AG04450 (cell line): ENCODE data around the gene PADI6. TPM values are rescaled to one million over a fixed set of nuclear protein-coding genes. Genes with fewer than 3 reads are reported as not detected.

Experiments
- CTCF ChIA-PET: fragments of 300-600, 350-600 bp; formaldehyde crosslinking; extraction: SDS; loops from one replicate; lab custom pipeline; 2022; ENCODE audit warnings: antibody characterized with exemption, inconsistent platforms; lab: Charles Lee
- POLR2A ChIA-PET: fragments of 350-600 bp; formaldehyde crosslinking; extraction: SDS; loops from one replicate; lab custom pipeline; 2021; ENCODE audit warnings: antibody characterized with exemption, inconsistent platforms; lab: Yijun Ruan, JAX
- DNase-seq: peaks from one replicate; pipeline ENCODE4 v3.0.0-alpha.2; 2011; ENCODE audit warnings: low read depth, low spot score
- H3K27ac ChIP-seq: one replicate; pipeline ENCODE4 v1.5.1; 2012; ENCODE audit warnings: low read depth, low read length, control low read depth
- H3K27me3 ChIP-seq: one replicate; pipeline ENCODE4 v1.6.0; 2012; ENCODE audit warnings: low read length; ENCODE audit not compliant: control insufficient read depth, insufficient read depth
- H3K4me3 ChIP-seq: 2 replicates; pipeline ENCODE4 v1.5.1; 2011; ENCODE audit warnings: mild to moderate bottlenecking, low read depth, low read length, control low read depth
- H3K9me3 ChIP-seq: 2 replicates; pipeline ENCODE4 v1.5.1; 2012; ENCODE audit warnings: low read length; ENCODE audit not compliant: control insufficient read depth, insufficient read depth
- CTCF ChIP-seq: IDR thresholded peaks from 2 replicates; pipeline ENCODE4 v1.5.1; 2011; ENCODE audit warnings: low read depth, low read length, control low read depth, inconsistent platforms
- polyA minus RNA-seq: library from RNA; depleted of rRNA, polyadenylated mRNA; stranded (reverse); fragments of >200 nt; gene quantifications from 2 replicates; pipeline ENCODE4 v1.2.3, GENCODE V29; 2011; rRNA and poly(A)+ RNA removed
- polyA plus RNA-seq: library from polyadenylated mRNA; depleted of rRNA; stranded (reverse); fragments of >200 nt; gene quantifications from 2 replicates; pipeline ENCODE4 v1.2.3, GENCODE V29; 2011; rRNA removed

PADI6 gene
- polyA plus RNA-seq (not detected in 2 replicates), polyA minus RNA-seq (not detected in 2 replicates)

DNA sequence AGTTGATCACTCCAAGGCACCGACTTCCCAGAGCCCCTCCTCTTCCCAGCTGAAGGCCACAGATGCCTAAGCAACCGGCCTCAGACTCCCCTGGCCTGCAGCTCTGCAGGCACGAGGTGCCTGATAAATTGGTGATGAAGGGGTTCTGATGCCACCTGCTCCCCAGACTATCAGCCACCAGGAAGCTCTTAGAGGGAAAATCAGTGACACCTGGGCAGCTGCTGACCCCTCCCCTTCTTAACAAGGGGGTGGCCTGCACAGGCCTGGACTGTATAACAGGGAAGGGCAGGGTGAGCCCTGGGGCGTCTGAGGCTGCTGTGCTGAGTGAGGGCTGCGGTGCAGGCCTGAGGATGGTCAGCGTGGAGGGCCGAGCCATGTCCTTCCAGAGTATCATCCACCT is at the start of gene PADI6:
Gene PADI6, plus strand, starts transcription at position 301 of the 400 bp plus-strand sequence. Its CDS starts 50 bp downstream, at position 351.
- POLR2A ChIA-PET, result no interaction called here
- peaks cover 13% of the 10 kb centered on the region for H3K27me3 ChIP-seq
- H3K4me3 ChIP-seq, result no peak within 1 kb of the TSS
- CTCF ChIA-PET, result no interaction called here
- no peak for TF ChIP-seq CTCF
- no peak for DNase-seq
- H3K27ac ChIP-seq, result no peak within 1 kb of the TSS
- H3K9me3 ChIP-seq, result no peaks in the 10 kb centered on the region

DNA sequence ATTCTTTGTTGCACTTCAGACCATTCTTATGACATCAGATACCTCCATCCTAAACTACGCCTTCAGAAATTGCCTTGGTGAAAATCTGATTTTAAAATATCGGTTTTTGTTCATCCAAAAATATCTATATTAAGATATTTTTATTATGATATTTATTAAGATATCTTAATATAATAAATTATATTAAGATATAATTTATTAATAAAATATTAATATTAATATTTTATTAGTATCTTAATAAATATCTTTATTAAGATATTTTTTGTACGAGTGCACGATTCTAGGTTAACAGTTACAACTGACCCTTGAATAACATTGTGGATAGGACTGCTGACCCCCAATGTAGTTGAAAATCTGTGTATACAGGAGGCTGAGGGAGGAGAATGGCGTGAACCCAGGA is 43.1 kb upstream of the PADI6 start:
- CTCF ChIA-PET, result no interaction called here
- H3K27me3 ChIP-seq, result peaks cover 18% of the 10 kb centered on the region

GRCh38 chr1:17329610-17330009 is 42.4 kb upstream of the PADI6 start:
- ChIA-PET CTCF (no interaction called here), POLR2A (no interaction called here)
- no peak for TF ChIP-seq CTCF
- H3K27me3 ChIP-seq, result peaks cover 20% of the 10 kb centered on the region
- no peak overlapping the region for H3K4me3 ChIP-seq
- H3K9me3 ChIP-seq, result no peaks in the 10 kb centered on the region; the same call in 1 of the 2 replicates
- H3K27ac ChIP-seq, result no peak overlapping the region
- no peak for DNase-seq

More for the DNA sequence above, 43.1 kb upstream of the PADI6 start:
- no peak for TF ChIP-seq CTCF
- Histone ChIP-seq H3K4me3 (no peak overlapping the region), H3K27ac (no peak overlapping the region), H3K9me3 (no peaks in the 10 kb centered on the region; the same call in 1 of the 2 replicates)
- POLR2A ChIA-PET, result no interaction called here
- no peak for DNase-seq

- Histone ChIP-seq H3K27ac (no peak overlapping the region), H3K4me3 (no peak overlapping the region), H3K9me3 (no peaks in the 10 kb centered on the region; the same call in 1 of the 2 replicates), H3K27me3 (peaks cover 24% of the 10 kb centered on the region)
- TF ChIP-seq CTCF, result no peak
- ChIA-PET POLR2A (no interaction called here), CTCF (no interaction called here)
- no peak for DNase-seq
Observed at GRCh38 chr1:17330856-17331255, 41.1 kb upstream of the PADI6 start.

DNA sequence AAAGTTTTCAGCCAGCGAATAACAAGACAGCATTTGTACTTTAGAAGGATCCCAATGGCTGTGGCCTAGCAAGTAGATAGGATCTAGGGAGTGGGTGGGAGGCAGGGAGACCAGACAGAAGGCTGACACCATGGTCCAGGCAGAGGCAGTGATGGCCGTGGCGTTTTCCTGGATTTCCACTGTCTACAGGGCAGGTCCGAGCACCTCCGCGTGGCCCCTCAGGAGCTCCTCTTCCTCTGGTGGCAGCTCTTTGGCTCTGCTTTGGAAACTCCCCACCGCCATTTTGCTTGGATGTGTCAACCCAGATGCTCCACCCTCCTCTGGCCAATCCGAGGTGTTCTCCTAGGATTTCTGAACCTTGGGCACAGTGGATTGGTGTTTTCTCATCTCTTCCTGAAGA is 38.9 kb upstream of the PADI6 start:
- Histone ChIP-seq H3K27ac (no peak overlapping the region), H3K27me3 (peaks cover 27% of the 10 kb centered on the region), H3K9me3 (no peaks in the 10 kb centered on the region; the same call in 1 of the 2 replicates), H3K4me3 (no peak overlapping the region)
- DNase-seq, result no peak
- ChIA-PET CTCF (interaction anchor here (0.6 to 1.5 kb wide), 2 partner anchors 14 to 207 kb away, joined by 6 to 7 read pairs; no protein-coding TSS in a partner anchor), POLR2A (no interaction called here)
- TF ChIP-seq CTCF, result no peak
